ENCODE data around the gene CRACR2A. TPM values are rescaled to one million over a fixed set of nuclear protein-coding genes. Genes with fewer than 3 reads are reported as not detected.

CRACR2A gene
- total and polyA plus RNA-seq, 2 of the 8 experiments (the other 6 are each of a cell fraction or from before 2014, with no cell fraction given), result 0.85 to 3.2 TPM

- Histone ChIP-seq H4K5ac (ENCODE audit: insufficient read length, low read depth, low read length) (no peak overlapping the region), H4K91ac (replicated peaks; ENCODE audit: insufficient read length, low read length) (no peak overlapping the region), H2BK20ac (ENCODE audit: low read length) (no peak overlapping the region), H2AK5ac (ENCODE audit: low read depth, low read length) (no peak overlapping the region), H3K18ac (ENCODE audit: extremely low read depth, low read length) (no peak overlapping the region), H3K27ac (ENCODE audit: low read depth, low read length) (no peak overlapping the region), H3K56ac (replicated peaks; ENCODE audit: insufficient read length, low read depth, low read length) (no peak overlapping the region), H2BK15ac (ENCODE audit: low read length) (0 out of 2 replicates have a peak overlapping the region, but pooled peaks have one; percentile 6), H3K36me3 (ENCODE audit: control insufficient read depth in 2 of 4, insufficient read depth in 4 of 4, low read length in 3 of 4) (no peaks in the 10 kb centered on the region), H3K79me2 (ENCODE audit: control insufficient read depth in 1 of 2, insufficient read depth in 2 of 2, low read length in 2 of 2) (no peaks in the 10 kb centered on the region), H3K79me1 (ENCODE audit: low read depth, low read length) (no peaks in the 10 kb centered on the region), H3K27me3 (replicated peaks in 1 of 4; ENCODE audit: control insufficient read depth in 3 of 4, extremely low read depth in 1 of 4, insufficient read depth in 3 of 4, low read length in 3 of 4) (no peaks in the 10 kb centered on the region; a peak in 1 of 7 replicates), H2AFZ (ENCODE audit: low read length) (no peak overlapping the region), H2BK120ac (replicated peaks; ENCODE audit: low read depth, low read length) (no peak overlapping the region), H3K4me1 (replicated peaks in 1 of 4; ENCODE audit: control insufficient read depth in 3 of 4, insufficient read depth in 4 of 4, low read length in 3 of 4) (peaks cover 0 to 5% (median 0%) of the 10 kb centered on the region in 4 experiments; a peak in 2 of 7 replicates), H4K20me1 (replicated peaks in 1 of 2; ENCODE audit: control insufficient read depth in 1 of 2, insufficient read depth in 2 of 2, low read length in 2 of 2) (peaks cover 0 to 3% of the 10 kb centered on the region in 2 experiments), H3K4ac (replicated peaks; ENCODE audit: insufficient read length, low read depth, low read length) (no peak overlapping the region), H3K14ac (ENCODE audit: insufficient read length) (no peak overlapping the region), H3K4me3 (ENCODE audit: extremely low read depth in 1 of 4, insufficient read depth in 2 of 4, low read depth in 3 of 4, low read length in 4 of 4) (no peak overlapping the region), H2BK12ac (ENCODE audit: low read depth, low read length) (no peak overlapping the region), H3K9ac (replicated peaks in 1 of 4; ENCODE audit: extremely low read depth in 1 of 4, low read depth in 3 of 4, low read length in 3 of 4) (no peak overlapping the region), H3K23ac (ENCODE audit: insufficient read length) (no peak overlapping the region), H4K8ac (ENCODE audit: extremely low read depth, insufficient read depth, low read length) (no peak overlapping the region), H3K23me2 (ENCODE audit: low read depth, low read length) (no peaks in the 10 kb centered on the region), H3K9me3 (ENCODE audit: insufficient read depth in 2 of 2, low read depth in 1 of 2, low read length in 1 of 2) (no peaks in the 10 kb centered on the region), H2BK5ac (ENCODE audit: low read depth, low read length) (no peak overlapping the region), H3K4me2 (ENCODE audit: insufficient read depth in 1 of 2, low read depth in 2 of 2, low read length in 2 of 2) (no peak overlapping the region)
- ChIA-PET CTCF (ENCODE audit: partially characterized antibody) (interaction anchor here (1.1 to 2.0 kb wide), 2 partner anchors 46 to 55 kb away, joined by 3 to 7 read pairs; no protein-coding TSS in a partner anchor), POLR2A (ENCODE audit: partially characterized antibody) (no interaction called here)
- no peak for TF ChIP-seq EP300 (IDR thresholded peaks at IDR 0.05; ENCODE audit: borderline replicate concordance in 1 of 2, low read depth in 2 of 2, low read length in 2 of 2)
- TF ChIP-seq JUN (IDR thresholded peaks at IDR 0.05; ENCODE audit: low read depth, low read length), result no peak
- TF ChIP-seq SP4 (IDR thresholded peaks at IDR 0.05; ENCODE audit: low read length), result no peak
- TF ChIP-seq SAP30 (IDR thresholded peaks at IDR 0.05; ENCODE audit: insufficient read depth, insufficient replicate concordance, low read length), result no peak
- TF ChIP-seq, protein P1, sequence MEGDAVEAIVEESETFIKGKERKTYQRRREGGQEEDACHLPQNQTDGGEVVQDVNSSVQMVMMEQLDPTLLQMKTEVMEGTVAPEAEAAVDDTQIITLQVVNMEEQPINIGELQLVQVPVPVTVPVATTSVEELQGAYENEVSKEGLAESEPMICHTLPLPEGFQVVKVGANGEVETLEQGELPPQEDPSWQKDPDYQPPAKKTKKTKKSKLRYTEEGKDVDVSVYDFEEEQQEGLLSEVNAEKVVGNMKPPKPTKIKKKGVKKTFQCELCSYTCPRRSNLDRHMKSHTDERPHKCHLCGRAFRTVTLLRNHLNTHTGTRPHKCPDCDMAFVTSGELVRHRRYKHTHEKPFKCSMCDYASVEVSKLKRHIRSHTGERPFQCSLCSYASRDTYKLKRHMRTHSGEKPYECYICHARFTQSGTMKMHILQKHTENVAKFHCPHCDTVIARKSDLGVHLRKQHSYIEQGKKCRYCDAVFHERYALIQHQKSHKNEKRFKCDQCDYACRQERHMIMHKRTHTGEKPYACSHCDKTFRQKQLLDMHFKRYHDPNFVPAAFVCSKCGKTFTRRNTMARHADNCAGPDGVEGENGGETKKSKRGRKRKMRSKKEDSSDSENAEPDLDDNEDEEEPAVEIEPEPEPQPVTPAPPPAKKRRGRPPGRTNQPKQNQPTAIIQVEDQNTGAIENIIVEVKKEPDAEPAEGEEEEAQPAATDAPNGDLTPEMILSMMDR (IDR thresholded peaks at IDR 0.05; ENCODE audit: control extremely low read depth in 1 of 3, insufficient read depth in 1 of 3, low read depth in 1 of 3, low read length in 3 of 3), result no peak
- TF ChIP-seq KDM1A (IDR thresholded peaks at IDR 0.05; ENCODE audit: borderline replicate concordance, low read length), result no peak
- no peak for TF ChIP-seq E2F6 (IDR thresholded peaks at IDR 0.05)
- no peak for TF ChIP-seq POLR2AphosphoS5 (IDR thresholded peaks at IDR 0.05; ENCODE audit: low read depth, low read length)
- TF ChIP-seq TCF12 (IDR thresholded peaks at IDR 0.05; ENCODE audit: low read depth, low read length), result no peak
- no peak for FAIRE-seq
- no peak for DNase-seq (ENCODE audit: low read depth in 1 of 2, low spot score in 2 of 2)
- 93% methylated on average over 2 of the region's 2 CpGs; no CpG with 5 or more reads in 1 of the 2 experiments for WGBS, 2 experiments (ENCODE audit: extremely low coverage in 1 of 2, insufficient coverage in 1 of 2, insufficient read length in 1 of 2, insufficient replicate concordance in 2 of 2, low coverage in 1 of 2, low lambda C conversion rate in 2 of 2, missing lambda C conversion rate in 1 of 2)
Measured at GRCh38 chr12:3713947-3714346, 39.0 kb downstream of the CRACR2A start.
